Left ventricle myocardium inferior (tissue), 1 donor: ENCODE measurements around the gene FKBP1B. TPM values are rescaled to one million over a fixed set of nuclear protein-coding genes. Genes with fewer than 3 reads are reported as not detected.

Experiments used
- DNase-seq: peaks from one replicate; pipeline ENCODE4 v3.0.0-alpha.2; 2020
- H3K27ac ChIP-seq: fragments of 200-600 bp; replicated peaks from 2 replicates; pipeline ENCODE4 v1.8.0; 2021
- H3K27me3 ChIP-seq: fragments of 200-600 bp; 2 replicates; pipeline ENCODE4 v1.8.0; 2021; ENCODE audit warnings: low read depth
- H3K36me3 ChIP-seq: fragments of 200-600 bp; 2 replicates; pipeline ENCODE4 v1.8.0; 2021
- H3K4me1 ChIP-seq: fragments of 200-600 bp; 2 replicates; pipeline ENCODE4 v1.8.0; 2021
- H3K4me3 ChIP-seq: fragments of 200-600 bp; 2 replicates; pipeline ENCODE4 v1.8.0; 2021; ENCODE audit warnings: mild to moderate bottlenecking, moderate library complexity
- H3K9me3 ChIP-seq: fragments of 200-600 bp; replicated peaks from 2 replicates; pipeline ENCODE4 v1.8.0; 2021
- intact Hi-C: fragments of 100-400 bp; cut with micrococcal nuclease; formaldehyde crosslinking; loops from one replicate; pipeline ENCODE4 v1.11.0; 2022
- total RNA-seq: library from RNA; stranded (reverse); fragmentation: NEBNext Ultra II Directional; extraction: Animal tissue kit (Norgen Biotek cat#: 25700); gene quantifications from one replicate; pipeline ENCODE4 v1.2.1, GENCODE V29; 2021
- TF ChIP-seq, protein P1 (sequence below): fragments of 200-600 bp; IDR thresholded peaks from 2 replicates; pipeline ENCODE4 v1.8.0; 2021; ENCODE audit warnings: antibody characterized with exemption, mild to moderate bottlenecking, borderline replicate concordance
- donor health status: DM: no; HTN: yes; CAD: no; lungs with severe emphysema.

The FKBP1B gene
- total RNA-seq, 1 donor from 2014 or later = 2.1 TPM

DNA sequence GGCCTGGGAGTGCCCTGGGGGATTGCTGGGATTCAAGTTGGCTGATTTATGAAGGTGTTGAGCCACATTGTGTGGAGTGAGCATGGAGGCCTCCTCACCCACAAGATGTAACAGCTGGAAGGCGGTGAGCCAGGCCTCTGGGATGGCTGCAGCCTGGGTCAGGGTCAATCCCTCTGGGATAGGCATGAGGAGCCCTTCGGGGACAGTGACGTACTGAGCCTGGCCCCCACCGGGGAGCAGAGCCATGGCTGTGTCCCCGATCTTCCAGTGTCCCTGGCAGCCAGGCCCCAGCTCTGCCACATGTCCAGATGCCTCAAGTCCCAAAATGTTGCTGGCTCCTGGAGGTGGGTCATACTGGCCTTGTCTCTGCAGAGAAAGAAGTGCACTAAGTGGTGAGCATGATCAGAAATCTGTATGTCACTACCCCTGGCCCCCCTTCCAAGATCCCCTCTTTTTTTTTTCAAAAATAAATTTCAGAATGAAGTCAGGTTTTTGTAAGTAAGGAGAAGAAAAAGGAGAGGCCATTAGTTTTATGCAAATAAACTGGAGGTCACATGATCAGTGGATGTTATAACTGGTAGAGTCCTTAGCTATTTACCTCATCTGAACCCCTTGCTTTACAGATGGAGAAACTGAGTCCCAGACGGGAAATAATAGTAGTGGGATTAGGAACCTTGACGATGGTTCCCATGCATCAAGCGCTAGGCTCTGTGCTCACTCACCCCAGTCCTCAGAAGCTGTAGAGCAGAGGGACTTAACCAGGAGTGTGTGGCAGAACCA lies 33.4 kb downstream of the FKBP1B start:
- no peaks in the 10 kb centered on the region for H3K27me3 ChIP-seq
- peak overlapping the region; percentile 98 for H3K27ac ChIP-seq
- H3K36me3 ChIP-seq = peaks cover 33% of the 10 kb centered on the region
- no peaks in the 10 kb centered on the region for H3K9me3 ChIP-seq
- peaks cover 30% of the 10 kb centered on the region for H3K4me1 ChIP-seq
- DNase-seq = no peak
- intact Hi-C loops = no loop called here
- peak overlapping the region; percentile 85 for H3K4me3 ChIP-seq
- TF ChIP-seq, protein P1, sequence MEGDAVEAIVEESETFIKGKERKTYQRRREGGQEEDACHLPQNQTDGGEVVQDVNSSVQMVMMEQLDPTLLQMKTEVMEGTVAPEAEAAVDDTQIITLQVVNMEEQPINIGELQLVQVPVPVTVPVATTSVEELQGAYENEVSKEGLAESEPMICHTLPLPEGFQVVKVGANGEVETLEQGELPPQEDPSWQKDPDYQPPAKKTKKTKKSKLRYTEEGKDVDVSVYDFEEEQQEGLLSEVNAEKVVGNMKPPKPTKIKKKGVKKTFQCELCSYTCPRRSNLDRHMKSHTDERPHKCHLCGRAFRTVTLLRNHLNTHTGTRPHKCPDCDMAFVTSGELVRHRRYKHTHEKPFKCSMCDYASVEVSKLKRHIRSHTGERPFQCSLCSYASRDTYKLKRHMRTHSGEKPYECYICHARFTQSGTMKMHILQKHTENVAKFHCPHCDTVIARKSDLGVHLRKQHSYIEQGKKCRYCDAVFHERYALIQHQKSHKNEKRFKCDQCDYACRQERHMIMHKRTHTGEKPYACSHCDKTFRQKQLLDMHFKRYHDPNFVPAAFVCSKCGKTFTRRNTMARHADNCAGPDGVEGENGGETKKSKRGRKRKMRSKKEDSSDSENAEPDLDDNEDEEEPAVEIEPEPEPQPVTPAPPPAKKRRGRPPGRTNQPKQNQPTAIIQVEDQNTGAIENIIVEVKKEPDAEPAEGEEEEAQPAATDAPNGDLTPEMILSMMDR = no peak

DNA sequence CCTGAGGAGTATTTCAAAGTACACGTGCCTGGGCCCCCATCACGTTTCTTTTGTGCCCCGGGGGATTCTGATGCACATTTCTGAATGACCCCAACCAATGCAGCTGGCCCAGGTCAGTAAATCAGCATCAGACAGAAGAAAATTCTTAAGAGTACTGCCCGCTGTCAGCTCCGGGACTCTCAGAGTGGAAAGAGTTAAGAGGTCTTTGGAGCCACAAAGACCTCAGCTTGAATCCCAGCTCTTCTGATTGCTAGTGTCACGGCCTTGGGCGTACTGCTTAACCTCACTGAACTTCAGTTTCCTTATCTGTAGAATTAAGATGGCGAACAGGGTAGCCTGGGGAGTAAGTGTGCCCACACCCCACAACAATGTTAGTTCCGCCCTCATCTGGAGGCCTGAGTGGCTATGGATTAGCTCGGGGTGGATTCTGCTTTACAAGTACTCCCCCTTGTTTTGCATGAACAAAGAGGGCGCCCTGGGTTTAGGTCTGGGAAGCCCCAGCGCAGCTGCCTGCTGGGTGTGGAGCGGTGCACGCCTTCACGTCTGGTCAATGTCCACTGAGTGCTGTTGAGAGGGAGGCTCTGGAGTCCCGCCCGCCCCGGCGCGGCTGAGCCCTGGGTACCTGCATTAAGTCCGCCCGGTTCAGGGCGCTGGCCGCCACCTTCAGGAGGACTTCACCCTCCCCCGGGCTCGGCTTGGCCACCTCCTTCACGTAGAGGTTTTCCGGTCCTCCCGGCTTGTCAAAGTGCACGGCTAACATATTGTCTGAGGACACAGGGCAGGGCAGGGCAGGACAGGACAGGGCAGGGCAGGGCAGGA lies 34.2 kb downstream of the FKBP1B start:
- H3K9me3 ChIP-seq = no peaks in the 10 kb centered on the region
- intact Hi-C loops = no loop called here

DNA sequence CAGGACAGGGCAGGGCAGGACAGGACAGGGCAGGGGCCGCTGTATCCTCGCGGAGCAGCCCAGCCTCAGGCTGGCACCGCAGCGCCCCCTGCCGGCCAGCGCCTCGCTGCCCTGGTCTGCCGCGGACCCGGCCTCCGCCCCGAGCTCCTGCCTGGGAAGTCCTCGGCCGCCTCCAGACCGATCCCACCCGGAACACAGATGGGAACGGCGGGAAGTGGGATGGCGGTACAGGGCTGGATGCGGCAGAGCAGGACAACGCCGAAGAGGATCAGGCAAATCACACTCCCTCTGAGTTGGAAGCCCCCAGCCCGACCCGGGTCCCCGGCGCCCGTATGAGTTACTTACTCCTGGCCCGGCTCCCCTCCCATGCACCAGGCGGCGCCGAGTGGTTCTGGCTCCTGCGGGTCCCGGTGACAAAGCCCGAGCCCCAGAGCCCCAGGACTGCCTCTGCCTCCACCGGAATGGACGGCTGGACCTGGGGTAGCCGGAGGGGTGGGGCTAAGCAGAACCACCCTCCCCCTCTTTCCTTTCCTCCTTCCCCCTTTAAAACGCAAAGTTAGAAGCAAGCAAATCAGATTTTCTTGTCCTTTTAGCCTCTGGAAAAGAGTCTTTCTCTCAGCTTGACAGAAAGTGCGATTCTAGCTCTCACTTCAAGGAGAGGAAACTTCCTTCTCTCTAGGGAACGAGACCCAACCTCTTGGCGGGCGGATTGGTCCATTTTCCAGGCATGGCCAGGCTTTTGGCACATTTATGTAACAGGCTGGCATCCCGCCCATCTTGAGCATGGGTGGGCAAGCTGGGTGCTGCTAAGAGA lies 35.1 kb downstream of the FKBP1B start, which contains the start of gene TP53I3:
Gene TP53I3, minus strand, starts transcription at position 449 of the 814 bp plus-strand sequence. CDS start 508 bp downstream, outside the sequence.
- DNase-seq = peak; percentile 90
- Histone ChIP-seq H3K27me3 (no peaks in the 10 kb centered on the region), H3K36me3 (peaks cover 30% of the 10 kb centered on the region), H3K27ac (peak within 1 kb of the TSS; percentile 98), H3K4me3 (peak within 1 kb of the TSS; percentile 85), H3K4me1 (peaks cover 30% of the 10 kb centered on the region), H3K9me3 (no peaks in the 10 kb centered on the region)
- TF ChIP-seq, protein P1 = peak; percentile 98
- intact Hi-C loops = no loop called here

More for the DNA sequence above, 34.2 kb downstream of the FKBP1B start:
- Histone ChIP-seq H3K4me3 (peak overlapping the region; percentile 85), H3K27ac (peak overlapping the region; percentile 98), H3K4me1 (peaks cover 30% of the 10 kb centered on the region), H3K27me3 (no peaks in the 10 kb centered on the region), H3K36me3 (peaks cover 33% of the 10 kb centered on the region)
- TF ChIP-seq, protein P1 = no peak
- peak; percentile 74 for DNase-seq

DNA sequence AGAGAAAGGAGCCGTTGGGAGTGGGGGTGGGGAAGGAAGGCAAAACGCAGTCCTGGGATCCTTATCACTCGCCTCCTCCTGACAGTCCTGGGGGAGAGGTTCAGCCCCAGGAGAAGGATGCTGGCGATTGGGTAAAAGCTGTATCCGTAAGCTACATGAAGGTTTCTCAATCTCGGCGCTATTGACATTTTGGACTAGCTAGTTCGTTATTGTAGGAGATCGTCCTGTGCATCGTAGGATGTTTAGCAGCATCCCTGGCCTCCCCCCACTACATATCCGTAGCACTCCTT lies 35.6 kb downstream of the FKBP1B start:
- Histone ChIP-seq H3K9me3 (no peaks in the 10 kb centered on the region), H3K4me1 (peaks cover 30% of the 10 kb centered on the region), H3K4me3 (peak overlapping the region; percentile 85), H3K36me3 (peaks cover 24% of the 10 kb centered on the region), H3K27ac (peak overlapping the region; percentile 98), H3K27me3 (no peaks in the 10 kb centered on the region)
- TF ChIP-seq, protein P1 = no peak
- DNase-seq = no peak
- intact Hi-C loops = no loop called here

DNA sequence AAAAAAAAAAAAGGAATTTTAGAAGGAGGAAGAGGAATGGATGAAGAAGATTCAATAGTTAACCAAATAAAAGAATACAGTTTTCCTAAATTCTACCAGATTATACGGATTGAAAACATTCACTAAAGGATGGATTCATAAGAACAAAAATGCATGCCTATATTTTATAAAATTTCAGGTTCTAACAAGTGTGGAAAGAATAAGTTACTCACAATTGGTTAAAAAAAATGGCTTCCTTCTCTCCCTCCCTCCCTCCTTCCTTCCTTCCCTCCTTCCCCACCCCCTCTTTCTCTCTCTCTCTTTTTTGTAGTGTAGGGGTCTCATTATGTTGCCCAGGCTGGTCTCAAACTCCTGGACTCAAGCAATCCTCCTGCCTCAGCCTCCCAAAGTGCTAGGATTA lies 36.7 kb downstream of the FKBP1B start:
- Histone ChIP-seq H3K9me3 (no peaks in the 10 kb centered on the region), H3K4me1 (peaks cover 30% of the 10 kb centered on the region), H3K36me3 (peaks cover 14% of the 10 kb centered on the region), H3K27me3 (no peaks in the 10 kb centered on the region), H3K27ac (no peak overlapping the region), H3K4me3 (no peak overlapping the region)
- intact Hi-C loops = no loop called here
- no peak for DNase-seq
- TF ChIP-seq, protein P1 = no peak
